ENCODE measurements around the gene TMPRSS4.

Gene TMPRSS4

DNA sequence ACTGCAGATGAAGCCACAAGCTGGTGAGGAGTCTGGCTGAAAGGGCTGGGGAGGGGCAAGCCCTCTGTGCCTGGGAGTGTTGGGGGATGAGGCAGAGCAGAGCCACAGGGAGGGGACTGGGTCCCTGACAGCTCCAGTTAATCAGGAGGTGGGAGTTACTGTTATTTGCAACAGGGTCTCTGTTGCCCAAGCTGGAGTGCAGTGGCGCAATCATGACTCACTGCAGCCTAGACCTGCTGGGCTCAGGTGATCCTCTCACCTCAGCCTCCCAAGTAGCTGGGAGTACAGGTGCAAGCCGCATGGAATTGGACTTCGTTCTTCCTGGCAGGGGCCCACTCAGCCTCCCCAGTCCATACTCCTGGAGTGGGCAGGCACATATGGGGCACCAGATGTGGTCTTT lies 91.9 kb downstream of the TMPRSS4 start:
- H3K4me3 ChIP-seq (ENCODE audit: low read depth, low read length): no peak overlapping the region
- ChIA-PET POLR2A (no interaction called here), CTCF (interaction anchor here (4.2 kb wide), 1 partner anchor 12 kb away, joined by 38 read pairs; no protein-coding TSS in a partner anchor)
- no peak for DNase-seq (ENCODE audit: low read depth, low spot score)
- TF ChIP-seq, protein P1, sequence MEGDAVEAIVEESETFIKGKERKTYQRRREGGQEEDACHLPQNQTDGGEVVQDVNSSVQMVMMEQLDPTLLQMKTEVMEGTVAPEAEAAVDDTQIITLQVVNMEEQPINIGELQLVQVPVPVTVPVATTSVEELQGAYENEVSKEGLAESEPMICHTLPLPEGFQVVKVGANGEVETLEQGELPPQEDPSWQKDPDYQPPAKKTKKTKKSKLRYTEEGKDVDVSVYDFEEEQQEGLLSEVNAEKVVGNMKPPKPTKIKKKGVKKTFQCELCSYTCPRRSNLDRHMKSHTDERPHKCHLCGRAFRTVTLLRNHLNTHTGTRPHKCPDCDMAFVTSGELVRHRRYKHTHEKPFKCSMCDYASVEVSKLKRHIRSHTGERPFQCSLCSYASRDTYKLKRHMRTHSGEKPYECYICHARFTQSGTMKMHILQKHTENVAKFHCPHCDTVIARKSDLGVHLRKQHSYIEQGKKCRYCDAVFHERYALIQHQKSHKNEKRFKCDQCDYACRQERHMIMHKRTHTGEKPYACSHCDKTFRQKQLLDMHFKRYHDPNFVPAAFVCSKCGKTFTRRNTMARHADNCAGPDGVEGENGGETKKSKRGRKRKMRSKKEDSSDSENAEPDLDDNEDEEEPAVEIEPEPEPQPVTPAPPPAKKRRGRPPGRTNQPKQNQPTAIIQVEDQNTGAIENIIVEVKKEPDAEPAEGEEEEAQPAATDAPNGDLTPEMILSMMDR (IDR thresholded peaks at IDR 0.05; ENCODE audit: insufficient read depth, low read length, missing control alignments): no peak

DNA sequence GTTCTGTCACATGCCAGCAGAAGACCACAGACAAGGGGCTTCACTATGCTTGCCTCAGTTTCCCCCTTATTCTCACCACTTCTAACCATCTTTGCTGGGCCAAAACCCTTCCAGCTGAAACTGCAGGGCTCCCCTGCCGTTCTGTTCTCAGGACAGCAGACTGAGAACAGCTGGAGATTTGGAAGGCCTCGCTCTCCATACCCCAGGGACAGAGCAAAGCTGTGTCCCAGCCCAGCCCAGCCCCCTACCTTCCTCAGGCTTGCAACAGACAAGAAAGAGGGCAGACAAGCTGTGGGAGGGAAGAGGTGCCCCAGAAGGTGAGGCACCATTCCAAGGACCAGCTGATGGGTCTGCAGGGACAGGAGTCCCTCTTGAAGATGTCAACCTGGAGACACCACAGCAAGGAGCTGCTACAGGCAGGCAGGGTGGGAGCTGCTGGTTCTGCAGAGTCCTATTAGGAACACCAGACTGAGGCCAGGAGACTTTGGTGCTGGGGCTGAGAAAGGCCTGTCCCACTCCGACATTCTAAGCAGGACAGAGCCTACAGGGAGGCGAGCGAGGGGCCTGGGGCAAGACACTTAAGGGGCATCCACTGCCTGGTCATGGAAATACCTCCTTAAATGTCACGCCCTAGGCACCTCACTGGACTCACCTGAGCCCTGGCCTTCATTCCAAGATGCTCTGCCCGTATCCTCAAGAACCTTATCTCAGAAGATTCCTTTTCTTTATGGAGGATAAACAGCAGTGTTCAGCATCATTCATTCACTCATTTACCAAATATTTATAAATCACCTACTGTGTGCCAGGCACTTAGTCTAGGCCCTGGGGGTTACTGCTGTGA lies 92.6 kb downstream of the TMPRSS4 start:
- no peak overlapping the region for H3K4me3 ChIP-seq (ENCODE audit: low read depth, low read length)
- ChIA-PET POLR2A (no interaction called here), CTCF (interaction anchor here (1.2 to 4.6 kb wide), 8 partner anchors 9 to 179 kb away, joined by 3 to 63 read pairs (median 25); partner anchors contain the start of gene SCN4B)
- TF ChIP-seq, protein P1 (IDR thresholded peaks at IDR 0.05; ENCODE audit: insufficient read depth, low read length, missing control alignments): no peak
- DNase-seq (ENCODE audit: low read depth, low spot score): no peak

- ChIA-PET POLR2A (no interaction called here), CTCF (interaction anchor here (1.0 to 4.6 kb wide), 11 partner anchors 10 to 358 kb away, joined by 3 to 63 read pairs (median 9); partner anchors contain the start of gene SCN4B)
- H3K4me3 ChIP-seq (ENCODE audit: low read depth, low read length): no peak overlapping the region
- no peak for DNase-seq (ENCODE audit: low read depth, low spot score)
- TF ChIP-seq, protein P1 (IDR thresholded peaks at IDR 0.05; ENCODE audit: insufficient read depth, low read length, missing control alignments): no peak
These were observed 93.4 kb downstream of the TMPRSS4 start for GRCh38 chr11:118170231-118170630.

- TF ChIP-seq, protein P1 (IDR thresholded peaks at IDR 0.05; ENCODE audit: insufficient read depth, low read length, missing control alignments): no peak
- POLR2A ChIA-PET: no interaction called here
- no peak for DNase-seq (ENCODE audit: low read depth, low spot score)
- CTCF ChIA-PET: interaction anchor here (0.7 to 4.6 kb wide), 27 partner anchors 8 to 1588 kb away, joined by 3 to 63 read pairs (median 4); partner anchors contain the start of gene SCN4B
- H3K4me3 ChIP-seq (ENCODE audit: low read depth, low read length): no peak overlapping the region
These were observed 94.0 kb downstream of the TMPRSS4 start for GRCh38 chr11:118170882-118171268.

All from AG04449 (cell line).